IPS-18a (cell line): ENCODE measurements around the gene GARS1.

ENCODE experiments used
- H3K27ac ChIP-seq: one replicate; pipeline ENCODE4 v1.5.1; 2013; ENCODE audit warnings: low read length
- H3K27me3 ChIP-seq: one replicate; pipeline ENCODE4 v1.6.1; 2013; ENCODE audit warnings: mild to moderate bottlenecking, low read length; ENCODE audit not compliant: control insufficient read depth, insufficient read depth
- H3K36me3 ChIP-seq: one replicate; pipeline ENCODE4 v1.6.1; 2013; ENCODE audit warnings: low read depth, low read length; ENCODE audit not compliant: control insufficient read depth
- H3K4me1 ChIP-seq: one replicate; pipeline ENCODE4 v1.6.1; 2013; ENCODE audit warnings: low read depth, low read length; ENCODE audit not compliant: control insufficient read depth
- H3K4me3 ChIP-seq: one replicate; pipeline ENCODE4 v1.5.1; 2013; ENCODE audit warnings: low read length
- H3K9ac ChIP-seq: one replicate; pipeline ENCODE4 v1.6.1; 2013; ENCODE audit warnings: mild to moderate bottlenecking, low read length, moderate library complexity
- H3K9me3 ChIP-seq: one replicate; pipeline ENCODE4 v1.6.1; 2013; ENCODE audit warnings: low read depth, low read length; ENCODE audit not compliant: control insufficient read depth

The GARS1 gene

DNA sequence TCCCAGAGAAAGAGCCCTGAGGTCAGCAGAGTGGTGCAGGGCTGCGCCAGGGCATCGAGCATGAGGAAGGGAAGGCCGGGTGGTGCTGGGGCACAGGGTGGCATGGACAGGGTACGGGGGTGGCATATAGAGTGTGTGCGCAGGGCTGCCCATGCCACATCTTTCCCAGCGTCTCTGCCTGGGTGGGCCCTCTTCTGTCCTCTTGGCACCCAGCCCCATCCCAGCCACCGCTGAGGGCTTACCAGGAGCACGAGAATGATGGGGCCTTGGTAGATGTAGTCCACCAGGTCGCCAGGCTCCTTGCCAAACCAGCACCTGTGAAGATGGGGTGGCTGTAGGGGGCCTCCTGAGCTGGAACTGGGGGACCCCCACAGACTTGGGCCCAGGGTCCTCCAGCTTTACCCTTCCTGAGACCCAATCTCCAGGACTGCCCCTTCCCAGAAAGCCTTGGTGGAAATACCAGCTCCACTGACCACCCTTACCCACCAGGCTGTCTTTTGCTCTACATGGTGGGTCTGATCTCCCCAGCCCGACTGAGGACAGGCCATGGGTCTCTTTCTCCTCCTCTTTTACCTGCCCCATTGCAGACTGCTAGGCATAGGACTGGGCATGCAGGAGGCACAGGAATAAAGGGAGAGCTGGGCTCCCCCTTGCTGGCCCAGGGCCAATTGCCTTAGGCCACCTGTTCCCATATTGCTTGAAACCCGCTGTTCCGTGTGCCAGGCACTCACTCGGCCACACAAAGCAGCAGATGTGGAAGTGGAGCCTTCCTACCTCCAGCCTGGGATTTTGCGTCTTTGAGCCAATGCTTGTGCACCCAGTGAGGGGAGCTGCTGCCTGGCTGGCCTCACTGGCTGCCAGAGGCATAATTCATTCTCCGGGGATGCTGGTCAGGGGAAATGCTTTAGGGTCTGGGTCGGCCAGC, 65.9 kb downstream of the GARS1 start:
- Histone ChIP-seq H3K36me3 (no peaks in the 10 kb centered on the region), H3K27me3 (no peaks in the 10 kb centered on the region), H3K9ac (no peak overlapping the region), H3K27ac (no peak overlapping the region), H3K4me1 (no peaks in the 10 kb centered on the region), H3K4me3 (no peak overlapping the region), H3K9me3 (no peaks in the 10 kb centered on the region)

DNA sequence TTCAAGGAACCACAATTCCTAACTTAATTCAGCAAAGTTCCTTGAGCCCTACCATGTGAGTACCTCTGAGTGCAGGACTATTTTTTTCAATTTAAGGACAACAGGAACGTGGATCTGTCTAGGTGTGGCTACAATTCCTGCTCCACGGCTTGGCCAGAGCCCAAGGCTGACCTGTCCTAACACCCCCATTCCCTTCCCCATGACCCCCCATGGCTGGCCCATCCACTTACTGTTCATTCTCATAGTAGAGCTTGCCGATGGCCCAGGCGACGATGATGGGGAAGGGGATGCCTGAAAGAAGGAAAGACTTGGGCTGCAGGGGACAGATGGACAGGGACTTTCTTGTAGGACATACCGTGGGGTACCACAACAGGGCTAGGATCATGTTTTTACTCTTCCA, 67.2 kb downstream of the GARS1 start:
- H3K27me3 ChIP-seq = no peaks in the 10 kb centered on the region

DNA sequence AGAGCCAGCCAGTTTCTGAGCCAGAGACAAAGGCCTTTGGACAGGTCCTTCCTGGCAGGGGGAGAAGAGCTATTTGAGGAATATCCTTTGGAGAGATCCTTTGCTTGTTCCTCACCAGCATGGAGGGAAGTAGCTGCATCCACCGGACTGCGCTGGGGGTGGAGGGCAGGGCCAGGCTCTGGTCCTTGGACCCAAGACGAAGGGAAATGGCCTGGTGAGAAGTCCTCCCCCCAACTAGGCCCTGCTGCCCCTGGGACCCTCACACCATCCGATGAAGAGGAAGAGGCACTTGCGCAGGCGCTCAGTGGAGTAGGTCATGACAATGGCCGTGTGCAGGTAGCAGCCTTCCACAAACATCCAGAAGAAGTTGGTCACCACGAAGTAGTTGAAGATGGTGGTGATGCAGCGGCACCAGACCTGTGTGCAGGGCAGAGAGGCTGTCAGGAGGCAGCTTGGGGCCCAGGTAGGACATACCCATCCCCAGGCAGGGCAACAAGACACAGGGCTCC, 67.8 kb downstream of the GARS1 start:
- Histone ChIP-seq H3K27me3 (no peaks in the 10 kb centered on the region), H3K4me1 (no peaks in the 10 kb centered on the region), H3K36me3 (no peaks in the 10 kb centered on the region), H3K27ac (no peak overlapping the region), H3K4me3 (no peak overlapping the region), H3K9ac (no peak overlapping the region), H3K9me3 (no peaks in the 10 kb centered on the region)

More for the DNA sequence above, 67.2 kb downstream of the GARS1 start:
- Histone ChIP-seq H3K4me3 (no peak overlapping the region), H3K36me3 (no peaks in the 10 kb centered on the region), H3K9ac (no peak overlapping the region), H3K27ac (no peak overlapping the region), H3K4me1 (no peaks in the 10 kb centered on the region), H3K9me3 (no peaks in the 10 kb centered on the region)

DNA sequence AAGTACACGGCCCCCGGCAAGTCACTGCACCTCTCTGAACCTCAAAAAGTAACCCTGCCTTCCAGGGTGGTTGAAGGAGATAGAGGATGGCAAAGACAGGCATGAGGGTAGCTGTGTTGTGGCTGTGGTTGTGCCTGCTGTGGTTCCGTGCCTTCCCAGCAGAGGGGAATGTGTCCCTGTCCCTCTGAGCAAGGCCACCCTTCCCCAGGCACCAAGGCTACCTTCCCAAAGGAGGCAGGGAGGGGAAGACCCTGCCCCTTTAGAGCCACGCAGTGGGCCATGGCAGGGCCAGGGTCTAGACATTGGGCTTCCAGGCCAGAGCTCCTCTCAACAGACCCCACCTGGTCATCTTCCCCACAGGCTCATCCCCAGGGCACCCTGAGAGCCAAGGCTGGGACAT, 68.7 kb downstream of the GARS1 start:
- H3K27me3 ChIP-seq = no peaks in the 10 kb centered on the region
- no peak overlapping the region for H3K4me3 ChIP-seq
- H3K9ac ChIP-seq = no peak overlapping the region
- H3K36me3 ChIP-seq = no peaks in the 10 kb centered on the region
- H3K9me3 ChIP-seq = no peaks in the 10 kb centered on the region
- no peak overlapping the region for H3K27ac ChIP-seq
- H3K4me1 ChIP-seq = no peaks in the 10 kb centered on the region

GRCh38 chr7:30664184-30664885, 69.7 kb downstream of the GARS1 start:
- H3K9me3 ChIP-seq = no peaks in the 10 kb centered on the region
- no peak overlapping the region for H3K9ac ChIP-seq
- no peak overlapping the region for H3K4me3 ChIP-seq
- H3K4me1 ChIP-seq = no peaks in the 10 kb centered on the region
- H3K27me3 ChIP-seq = no peaks in the 10 kb centered on the region
- H3K27ac ChIP-seq = no peak overlapping the region
- no peaks in the 10 kb centered on the region for H3K36me3 ChIP-seq

- Histone ChIP-seq H3K4me3 (no peak overlapping the region), H3K4me1 (no peaks in the 10 kb centered on the region), H3K27me3 (no peaks in the 10 kb centered on the region), H3K27ac (no peak overlapping the region), H3K9ac (no peak overlapping the region), H3K36me3 (no peaks in the 10 kb centered on the region), H3K9me3 (no peaks in the 10 kb centered on the region)
Observed at GRCh38 chr7:30665043-30665442, 70.4 kb downstream of the GARS1 start.

GRCh38 chr7:30665449-30665848, 70.8 kb downstream of the GARS1 start:
- H3K27ac ChIP-seq = no peak overlapping the region
- no peaks in the 10 kb centered on the region for H3K4me1 ChIP-seq
- H3K4me3 ChIP-seq = no peak overlapping the region
- no peaks in the 10 kb centered on the region for H3K9me3 ChIP-seq
- no peaks in the 10 kb centered on the region for H3K27me3 ChIP-seq
- H3K9ac ChIP-seq = no peak overlapping the region
- H3K36me3 ChIP-seq = no peaks in the 10 kb centered on the region

GRCh38 chr7:30667172-30667571, 72.5 kb downstream of the GARS1 start:
- Histone ChIP-seq H3K9ac (no peak overlapping the region), H3K9me3 (no peaks in the 10 kb centered on the region), H3K27ac (no peak overlapping the region), H3K27me3 (no peaks in the 10 kb centered on the region), H3K36me3 (no peaks in the 10 kb centered on the region), H3K4me3 (no peak overlapping the region), H3K4me1 (no peaks in the 10 kb centered on the region)

- no peak overlapping the region for H3K27ac ChIP-seq
- H3K4me3 ChIP-seq = no peak overlapping the region
- H3K9me3 ChIP-seq = no peaks in the 10 kb centered on the region
- no peaks in the 10 kb centered on the region for H3K27me3 ChIP-seq
- no peaks in the 10 kb centered on the region for H3K4me1 ChIP-seq
- H3K9ac ChIP-seq = no peak overlapping the region
- no peaks in the 10 kb centered on the region for H3K36me3 ChIP-seq
Observed at GRCh38 chr7:30668102-30668501, 73.4 kb downstream of the GARS1 start.

DNA sequence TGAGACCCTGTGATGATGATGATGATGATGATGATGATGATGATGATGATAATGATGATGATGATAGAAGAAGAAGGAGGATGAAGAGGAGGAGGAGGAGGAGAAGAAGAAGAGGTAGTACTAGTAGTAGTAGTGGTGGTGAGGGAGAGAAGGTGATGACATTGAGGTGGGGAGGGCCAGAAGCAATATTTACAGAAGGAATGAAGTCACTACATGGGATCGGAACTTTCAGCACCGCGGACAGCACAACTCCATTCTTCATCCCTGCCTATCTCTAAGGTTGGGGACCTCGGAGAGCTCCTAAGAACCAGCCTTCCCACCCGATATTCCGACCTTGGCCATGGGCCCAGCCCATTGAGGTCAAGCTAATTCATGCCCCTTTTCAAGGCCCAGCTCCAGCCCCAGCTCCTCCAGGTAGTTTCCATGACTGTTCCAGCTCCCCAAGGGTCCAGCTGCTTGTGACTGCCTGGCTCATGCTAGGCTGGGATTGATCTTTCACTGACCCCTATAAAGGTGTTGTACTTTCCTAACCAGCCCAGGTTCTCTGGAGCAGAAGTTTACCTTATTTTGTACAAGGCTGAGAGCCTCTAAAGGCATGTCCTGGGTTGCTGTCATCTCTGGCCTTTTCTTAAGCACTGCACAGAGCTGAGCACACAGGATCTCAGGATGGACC, 77.3 kb downstream of the GARS1 start:
- Histone ChIP-seq H3K27ac (no peak overlapping the region), H3K27me3 (no peaks in the 10 kb centered on the region), H3K9me3 (no peaks in the 10 kb centered on the region), H3K36me3 (no peaks in the 10 kb centered on the region), H3K4me3 (no peak overlapping the region), H3K4me1 (no peaks in the 10 kb centered on the region), H3K9ac (no peak overlapping the region)

GRCh38 chr7:30674420-30674819, 79.7 kb downstream of the GARS1 start:
- no peaks in the 10 kb centered on the region for H3K4me1 ChIP-seq
- no peak overlapping the region for H3K27ac ChIP-seq
- no peak overlapping the region for H3K4me3 ChIP-seq
- no peak overlapping the region for H3K9ac ChIP-seq
- H3K9me3 ChIP-seq = no peaks in the 10 kb centered on the region
- no peaks in the 10 kb centered on the region for H3K36me3 ChIP-seq
- no peaks in the 10 kb centered on the region for H3K27me3 ChIP-seq
